ENCODE results near the gene NEK6. TPM values are rescaled to one million over a fixed set of nuclear protein-coding genes. Genes with fewer than 3 reads are reported as not detected.

The NEK6 gene
- total RNA-seq, 2 donors from 2014 or later, result 77.8 to 83.4 TPM

DNA sequence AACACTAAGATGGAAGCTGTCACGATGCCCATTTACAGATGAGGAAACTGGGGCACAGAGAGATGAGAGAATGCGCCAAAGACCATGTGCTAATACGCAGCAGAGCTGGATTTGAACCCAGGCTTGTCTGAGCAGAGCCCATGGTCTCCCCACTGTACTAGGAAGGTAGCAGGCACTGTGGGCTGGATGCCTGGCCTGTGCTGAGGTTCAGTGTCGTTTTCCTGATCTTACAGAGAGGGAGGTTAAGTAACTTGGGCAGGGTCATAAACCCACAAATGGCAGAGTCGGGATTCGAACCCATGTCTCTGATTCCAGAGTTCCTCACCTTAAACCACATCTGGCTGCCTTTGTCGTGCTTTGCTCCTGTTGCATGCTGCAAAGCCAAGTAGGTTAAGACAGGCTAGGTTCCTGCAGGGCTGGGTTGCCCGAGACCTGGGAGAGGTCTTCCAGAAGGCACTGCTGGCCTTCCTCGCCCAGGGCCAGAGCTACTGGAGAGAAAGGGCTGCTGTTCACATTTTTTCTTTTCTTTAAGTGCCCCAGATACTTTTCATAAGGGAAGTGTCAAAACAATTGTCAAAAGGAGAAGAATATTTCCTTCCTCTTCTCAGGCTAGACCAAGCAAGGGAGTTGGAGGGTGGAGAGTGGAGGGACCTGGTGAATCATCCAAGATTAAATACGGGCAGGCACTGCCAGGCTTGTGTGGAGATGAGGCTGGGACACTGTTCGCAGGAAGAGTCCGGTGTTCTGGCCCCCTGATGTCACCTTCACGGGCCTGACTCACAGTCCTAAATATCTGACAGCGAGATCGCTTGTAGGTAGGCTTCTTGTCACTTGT lies 3.2 kb downstream of the NEK6 start:
- intact Hi-C loops (cut with DNase I), result no loop called here
- no peaks in the 10 kb centered on the region for H3K27me3 ChIP-seq
- peak; percentile 70 for DNase-seq
- H3K27ac ChIP-seq, result peak overlapping the region; percentile 95
- peaks cover 22% of the 10 kb centered on the region for H3K4me1 ChIP-seq
- no peaks in the 10 kb centered on the region for H3K9me3 ChIP-seq
- no peaks in the 10 kb centered on the region for H3K36me3 ChIP-seq
- H3K4me3 ChIP-seq, result no peak overlapping the region
- H3K9ac ChIP-seq (ENCODE audit: low read depth in 2 of 2, low read length in 2 of 2), result peak overlapping the region; percentile 41 to 42
- TF ChIP-seq, protein P1, sequence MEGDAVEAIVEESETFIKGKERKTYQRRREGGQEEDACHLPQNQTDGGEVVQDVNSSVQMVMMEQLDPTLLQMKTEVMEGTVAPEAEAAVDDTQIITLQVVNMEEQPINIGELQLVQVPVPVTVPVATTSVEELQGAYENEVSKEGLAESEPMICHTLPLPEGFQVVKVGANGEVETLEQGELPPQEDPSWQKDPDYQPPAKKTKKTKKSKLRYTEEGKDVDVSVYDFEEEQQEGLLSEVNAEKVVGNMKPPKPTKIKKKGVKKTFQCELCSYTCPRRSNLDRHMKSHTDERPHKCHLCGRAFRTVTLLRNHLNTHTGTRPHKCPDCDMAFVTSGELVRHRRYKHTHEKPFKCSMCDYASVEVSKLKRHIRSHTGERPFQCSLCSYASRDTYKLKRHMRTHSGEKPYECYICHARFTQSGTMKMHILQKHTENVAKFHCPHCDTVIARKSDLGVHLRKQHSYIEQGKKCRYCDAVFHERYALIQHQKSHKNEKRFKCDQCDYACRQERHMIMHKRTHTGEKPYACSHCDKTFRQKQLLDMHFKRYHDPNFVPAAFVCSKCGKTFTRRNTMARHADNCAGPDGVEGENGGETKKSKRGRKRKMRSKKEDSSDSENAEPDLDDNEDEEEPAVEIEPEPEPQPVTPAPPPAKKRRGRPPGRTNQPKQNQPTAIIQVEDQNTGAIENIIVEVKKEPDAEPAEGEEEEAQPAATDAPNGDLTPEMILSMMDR (IDR thresholded peaks at IDR 0.05), result no peak

- H3K27ac ChIP-seq, result peak overlapping the region; percentile 95
- peak overlapping the region; percentile 41 to 42 for H3K9ac ChIP-seq (ENCODE audit: low read depth in 2 of 2, low read length in 2 of 2)
Measured at GRCh38 chr9:124261736-124262648, 4.2 kb downstream of the NEK6 start.

DNA sequence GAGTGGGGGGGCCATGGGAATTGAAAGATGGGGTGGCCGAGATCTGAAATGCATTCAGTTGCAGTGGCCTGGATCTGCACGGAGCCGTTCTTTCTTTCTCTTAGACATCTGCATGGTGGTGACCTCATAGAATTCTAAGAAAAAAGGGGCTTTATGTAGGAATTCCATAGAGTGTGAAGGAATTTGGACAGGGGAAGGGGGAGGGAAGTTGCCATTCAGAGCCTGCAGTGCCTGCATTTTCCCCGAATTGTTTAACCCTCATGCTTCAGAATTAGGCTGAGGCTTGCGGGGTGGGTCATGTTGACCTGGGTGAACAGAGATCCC lies 4.9 kb downstream of the NEK6 start:
- Histone ChIP-seq H3K27ac (no peak overlapping the region), H3K9me3 (no peaks in the 10 kb centered on the region), H3K36me3 (no peaks in the 10 kb centered on the region), H3K27me3 (no peaks in the 10 kb centered on the region), H3K9ac (ENCODE audit: low read depth in 2 of 2, low read length in 2 of 2) (peak overlapping the region in 1 of 2 donors; percentile 30), H3K4me3 (no peak overlapping the region), H3K4me1 (peaks cover 22% of the 10 kb centered on the region)
- TF ChIP-seq, protein P1 (IDR thresholded peaks at IDR 0.05), result no peak
- DNase-seq, result no peak
- intact Hi-C loops (cut with DNase I), result no loop called here

More at GRCh38 chr9:124261736-124262648, 4.2 kb downstream of the NEK6 start:
- no peaks in the 10 kb centered on the region for H3K27me3 ChIP-seq
- no peak for DNase-seq
- TF ChIP-seq, protein P1 (IDR thresholded peaks at IDR 0.05), result no peak
- intact Hi-C loops (cut with DNase I), result no loop called here
- no peak overlapping the region for H3K4me3 ChIP-seq
- H3K36me3 ChIP-seq, result no peaks in the 10 kb centered on the region
- H3K4me1 ChIP-seq, result peaks cover 22% of the 10 kb centered on the region
- no peaks in the 10 kb centered on the region for H3K9me3 ChIP-seq

- H3K27ac ChIP-seq, result peak overlapping the region; percentile 23
- H3K9ac ChIP-seq (ENCODE audit: low read depth in 2 of 2, low read length in 2 of 2), result peak overlapping the region in 1 of 2 donors; percentile 74
- TF ChIP-seq, protein P1 (IDR thresholded peaks at IDR 0.05), result no peak
- H3K4me3 ChIP-seq, result no peak overlapping the region
- H3K27me3 ChIP-seq, result no peaks in the 10 kb centered on the region
- H3K4me1 ChIP-seq, result peaks cover 22% of the 10 kb centered on the region
- intact Hi-C loops (cut with DNase I), result no loop called here
- no peak for DNase-seq
- H3K36me3 ChIP-seq, result no peaks in the 10 kb centered on the region
- no peaks in the 10 kb centered on the region for H3K9me3 ChIP-seq
Measured at GRCh38 chr9:124263213-124263612, 5.5 kb downstream of the NEK6 start.

- TF ChIP-seq, protein P1 (IDR thresholded peaks at IDR 0.05), result no peak
- Histone ChIP-seq H3K4me1 (peaks cover 22% of the 10 kb centered on the region), H3K9me3 (no peaks in the 10 kb centered on the region), H3K27me3 (no peaks in the 10 kb centered on the region), H3K4me3 (no peak overlapping the region), H3K27ac (peak overlapping the region; percentile 23), H3K36me3 (no peaks in the 10 kb centered on the region), H3K9ac (ENCODE audit: low read depth in 2 of 2, low read length in 2 of 2) (peak overlapping the region; percentile 30 to 74)
- DNase-seq, result no peak
- intact Hi-C loops (cut with DNase I), result no loop called here
Measured at GRCh38 chr9:124263800-124264426, 6.2 kb downstream of the NEK6 start.

All from colonic mucosa (tissue), 4 donors.